Measurements from ENCODE around the gene ATG7. TPM values are rescaled to one million over a fixed set of nuclear protein-coding genes. Genes with fewer than 3 reads are reported as not detected.

Gene ATG7
- total RNA-seq, 1 donor from 2014 or later = 40.3 TPM

DNA sequence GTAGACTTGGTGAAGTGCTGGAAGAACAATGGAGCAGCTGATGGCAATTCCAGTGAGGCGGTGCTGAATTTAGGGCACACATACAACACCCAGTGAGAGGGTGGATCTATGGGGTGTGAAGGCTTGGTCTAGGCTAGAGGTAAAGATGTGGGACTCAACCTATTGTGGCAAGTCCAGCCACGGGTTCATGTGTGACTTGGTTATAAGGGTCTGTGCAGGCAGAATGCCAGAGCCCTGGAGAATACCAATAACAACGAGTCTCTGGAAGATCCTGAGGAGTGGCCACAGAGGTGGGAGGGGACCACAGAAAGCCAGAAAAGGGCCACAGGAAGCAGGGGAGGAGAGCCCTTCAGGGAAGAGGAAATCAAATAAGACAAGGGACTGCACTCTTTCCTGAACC lies 316.6 kb downstream of the ATG7 start:
- Mint-ChIP-seq H3K27me3 (ENCODE audit: low read depth) (no peaks in the 10 kb centered on the region), H3K36me3 (peaks cover 6% of the 10 kb centered on the region), H3K9me3 (no peaks in the 10 kb centered on the region), H3K4me1 (peaks cover 84% of the 10 kb centered on the region), H3K27ac (peak overlapping the region; percentile 39), H3K4me3 (no peak overlapping the region)
- TF ChIP-seq, protein P1, sequence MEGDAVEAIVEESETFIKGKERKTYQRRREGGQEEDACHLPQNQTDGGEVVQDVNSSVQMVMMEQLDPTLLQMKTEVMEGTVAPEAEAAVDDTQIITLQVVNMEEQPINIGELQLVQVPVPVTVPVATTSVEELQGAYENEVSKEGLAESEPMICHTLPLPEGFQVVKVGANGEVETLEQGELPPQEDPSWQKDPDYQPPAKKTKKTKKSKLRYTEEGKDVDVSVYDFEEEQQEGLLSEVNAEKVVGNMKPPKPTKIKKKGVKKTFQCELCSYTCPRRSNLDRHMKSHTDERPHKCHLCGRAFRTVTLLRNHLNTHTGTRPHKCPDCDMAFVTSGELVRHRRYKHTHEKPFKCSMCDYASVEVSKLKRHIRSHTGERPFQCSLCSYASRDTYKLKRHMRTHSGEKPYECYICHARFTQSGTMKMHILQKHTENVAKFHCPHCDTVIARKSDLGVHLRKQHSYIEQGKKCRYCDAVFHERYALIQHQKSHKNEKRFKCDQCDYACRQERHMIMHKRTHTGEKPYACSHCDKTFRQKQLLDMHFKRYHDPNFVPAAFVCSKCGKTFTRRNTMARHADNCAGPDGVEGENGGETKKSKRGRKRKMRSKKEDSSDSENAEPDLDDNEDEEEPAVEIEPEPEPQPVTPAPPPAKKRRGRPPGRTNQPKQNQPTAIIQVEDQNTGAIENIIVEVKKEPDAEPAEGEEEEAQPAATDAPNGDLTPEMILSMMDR (IDR thresholded peaks at IDR 0.05; ENCODE audit: unreplicated experiment) = no peak
- DNase-seq (ENCODE audit: low spot score in 2 of 2, unreplicated experiment in 2 of 2) = no peak

DNA sequence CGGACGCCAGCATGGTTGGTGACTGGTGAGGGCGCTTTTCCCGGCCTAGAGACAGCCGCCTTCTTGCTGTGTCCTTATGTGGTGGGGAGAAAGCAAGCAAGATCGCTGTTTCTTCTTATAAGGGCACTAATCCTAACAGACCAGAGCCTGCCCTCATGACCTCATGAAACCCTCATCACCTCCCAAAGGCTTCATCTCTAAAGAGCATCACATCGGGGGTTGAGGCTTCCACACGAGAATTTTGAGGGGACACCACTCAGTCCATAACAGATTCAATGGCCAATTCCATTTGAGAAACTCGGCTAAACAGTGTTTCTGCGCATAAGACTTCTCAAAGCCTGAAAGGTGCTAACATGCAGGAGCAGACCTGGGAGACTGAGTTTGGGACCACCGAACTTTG lies 317.5 kb downstream of the ATG7 start:
- Mint-ChIP-seq H3K4me1 (peaks cover 75% of the 10 kb centered on the region), H3K36me3 (peaks cover 13% of the 10 kb centered on the region), H3K27me3 (ENCODE audit: low read depth) (no peaks in the 10 kb centered on the region), H3K9me3 (no peaks in the 10 kb centered on the region), H3K27ac (no peak overlapping the region), H3K4me3 (no peak overlapping the region)
- no peak for DNase-seq (ENCODE audit: low spot score in 2 of 2, unreplicated experiment in 2 of 2)
- TF ChIP-seq, protein P1 (IDR thresholded peaks at IDR 0.05; ENCODE audit: unreplicated experiment) = no peak

DNA sequence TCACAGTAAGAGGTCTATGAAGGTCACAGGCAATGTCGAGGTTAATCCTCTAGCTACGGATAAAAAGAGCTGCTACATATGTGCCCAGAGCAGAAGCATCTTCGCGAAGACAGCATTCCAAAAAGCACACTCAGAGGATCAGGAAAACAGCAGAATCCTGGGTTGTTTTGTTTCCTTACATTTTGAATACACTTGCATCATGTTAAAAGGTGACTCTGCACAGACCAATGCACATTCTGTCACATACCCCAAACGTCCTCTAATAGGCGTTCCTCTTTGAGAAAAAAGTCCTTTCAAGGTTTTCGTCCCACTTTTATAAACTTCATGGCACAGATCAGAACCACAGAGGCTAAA lies 318.8 kb downstream of the ATG7 start:
- TF ChIP-seq, protein P1 (IDR thresholded peaks at IDR 0.05; ENCODE audit: unreplicated experiment) = no peak
- no peak overlapping the region for H3K4me3 Mint-ChIP-seq
- peaks cover 17% of the 10 kb centered on the region for H3K36me3 Mint-ChIP-seq
- no peaks in the 10 kb centered on the region for H3K9me3 Mint-ChIP-seq
- peaks cover 64% of the 10 kb centered on the region for H3K4me1 Mint-ChIP-seq
- no peaks in the 10 kb centered on the region for H3K27me3 Mint-ChIP-seq (ENCODE audit: low read depth)
- DNase-seq (ENCODE audit: low spot score in 2 of 2, unreplicated experiment in 2 of 2) = no peak
- H3K27ac Mint-ChIP-seq = peak overlapping the region; percentile 98

DNA sequence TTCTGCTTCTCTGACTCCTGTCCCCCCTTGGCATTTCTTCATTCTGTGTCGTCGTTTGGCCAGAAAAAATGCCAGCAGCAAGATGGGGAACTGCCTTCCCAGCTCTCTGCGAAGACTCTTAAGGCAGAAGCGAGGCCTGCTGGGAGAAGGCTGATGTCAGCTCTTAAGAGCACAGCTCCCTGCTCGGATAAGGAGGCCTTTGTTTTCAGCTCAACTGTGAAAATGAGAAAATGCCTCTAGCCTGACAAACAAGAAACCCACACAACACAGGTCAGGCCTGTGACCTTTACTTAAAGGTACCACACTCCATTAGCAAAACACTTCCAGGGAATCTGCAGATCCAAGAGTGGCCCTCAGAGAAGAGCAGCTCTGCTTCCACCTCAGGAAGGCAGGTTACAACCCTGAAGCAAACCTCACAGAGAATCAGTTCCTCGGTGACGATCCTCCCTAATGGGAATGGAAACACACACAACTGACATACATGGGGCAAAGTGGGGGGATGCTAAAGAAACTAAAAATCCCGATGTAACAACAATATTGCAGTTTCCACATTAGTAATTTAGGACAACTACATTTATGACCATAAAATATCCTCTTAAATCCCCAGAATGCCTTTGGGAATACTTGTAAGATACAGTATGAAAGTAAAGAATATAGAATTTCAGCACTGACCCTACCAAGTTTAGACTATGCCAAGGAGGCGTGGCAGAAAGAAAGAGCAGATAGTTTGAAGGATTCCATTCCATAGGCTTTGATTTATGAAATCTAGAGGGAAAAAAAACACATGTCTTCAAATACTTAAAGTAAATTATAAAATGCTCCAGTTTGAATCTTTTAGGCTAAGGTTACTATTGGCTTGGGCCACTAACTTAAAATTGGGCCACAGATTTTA lies 319.4 kb downstream of the ATG7 start:
- H3K36me3 Mint-ChIP-seq = peaks cover 19% of the 10 kb centered on the region
- no peak for DNase-seq (ENCODE audit: low spot score in 2 of 2, unreplicated experiment in 2 of 2)
- TF ChIP-seq, protein P1 (IDR thresholded peaks at IDR 0.05; ENCODE audit: unreplicated experiment) = no peak

DNA sequence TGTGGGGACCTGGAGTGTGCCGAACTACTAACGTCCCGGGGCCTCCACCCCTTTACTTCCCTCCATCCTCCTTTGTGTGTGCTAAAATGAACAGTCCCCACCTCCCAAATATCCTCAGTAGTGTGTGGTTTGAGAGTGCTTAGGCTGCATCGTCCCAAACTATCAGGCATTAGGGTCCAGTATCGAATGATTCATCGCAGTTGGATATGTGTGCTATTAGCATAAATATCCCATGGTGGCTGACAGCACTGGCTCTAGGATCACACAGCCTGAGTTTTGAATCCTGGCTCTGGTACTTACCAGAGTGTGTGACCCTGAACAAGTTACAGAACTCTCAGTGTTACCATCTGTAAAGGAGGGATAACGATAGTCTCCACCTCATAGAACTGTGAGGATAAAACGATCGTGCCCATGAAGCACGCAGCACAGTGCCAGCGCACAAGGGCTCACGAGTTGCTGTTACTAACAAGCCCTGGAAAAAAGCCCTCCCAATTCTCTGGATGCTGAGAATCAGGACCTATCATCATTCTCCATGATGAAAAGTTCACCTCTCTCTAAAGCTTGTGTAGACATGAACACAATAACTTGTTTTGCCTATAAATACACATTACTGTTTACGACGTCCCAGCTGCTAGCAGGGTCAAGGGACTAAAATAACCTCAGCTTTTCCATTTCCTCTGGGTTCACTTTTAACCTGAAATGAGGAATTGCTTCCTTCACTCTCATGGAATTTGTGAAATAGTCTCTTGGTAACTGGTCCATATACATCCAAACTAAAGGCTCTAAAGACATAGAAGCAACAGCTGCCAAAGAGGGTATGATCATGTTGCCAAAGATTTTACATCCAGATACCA lies 320.5 kb downstream of the ATG7 start:
- DNase-seq (ENCODE audit: low spot score in 2 of 2, unreplicated experiment in 2 of 2) = no peak
- Mint-ChIP-seq H3K27ac (peak overlapping the region; percentile 98), H3K27me3 (ENCODE audit: low read depth) (no peaks in the 10 kb centered on the region), H3K4me3 (no peak overlapping the region), H3K9me3 (peaks cover 8% of the 10 kb centered on the region), H3K36me3 (peaks cover 28% of the 10 kb centered on the region), H3K4me1 (peaks cover 58% of the 10 kb centered on the region)
- TF ChIP-seq, protein P1 (IDR thresholded peaks at IDR 0.05; ENCODE audit: unreplicated experiment) = no peak

More for the DNA sequence above, 319.4 kb downstream of the ATG7 start:
- H3K4me3 Mint-ChIP-seq = no peak overlapping the region
- peaks cover 66% of the 10 kb centered on the region for H3K4me1 Mint-ChIP-seq
- H3K27ac Mint-ChIP-seq = peak overlapping the region; percentile 98
- H3K27me3 Mint-ChIP-seq (ENCODE audit: low read depth) = no peaks in the 10 kb centered on the region
- H3K9me3 Mint-ChIP-seq = no peaks in the 10 kb centered on the region
